GM12878 (cell line): ENCODE measurements around the gene ZNF790. TPM values are rescaled to one million over a fixed set of nuclear protein-coding genes. Genes with fewer than 3 reads are reported as not detected.

Source experiments
- ATF7 ChIP-seq: fragments of 450-650 bp; IDR thresholded peaks from 2 replicates; pipeline ENCODE4 v1.6.1; 2016; ENCODE audit warnings: low read depth, mild to moderate bottlenecking
- BACH1 ChIP-seq: fragments of 450-650 bp; IDR thresholded peaks from 2 replicates; pipeline ENCODE4 v1.6.1; 2017; ENCODE audit warnings: mild to moderate bottlenecking, borderline replicate concordance
- CBFB ChIP-seq: IDR thresholded peaks from 2 replicates; pipeline ENCODE4 v1.6.1; 2016; ENCODE audit warnings: antibody characterized with exemption, low read depth
- E4F1 ChIP-seq: fragments of 450-650 bp; IDR thresholded peaks from 2 replicates; pipeline ENCODE4 v1.6.1; 2018; ENCODE audit warnings: borderline replicate concordance, mild to moderate bottlenecking; ENCODE audit not compliant: partially characterized antibody
- EED ChIP-seq: sonication (generic); IDR thresholded peaks from 2 replicates; pipeline ENCODE4 v1.6.1; 2016; ENCODE audit warnings: antibody characterized with exemption, low read depth
- ELK1 ChIP-seq: IDR thresholded peaks from 2 replicates; pipeline ENCODE4 v1.6.1; 2012; ENCODE audit warnings: low read depth, low read length, improper control_type of control experiment
- ESRRA ChIP-seq: IDR thresholded peaks from 2 replicates; pipeline ENCODE4 v1.6.1; 2012; ENCODE audit warnings: mild to moderate bottlenecking, low read length, improper control_type of control experiment
- KAT2A ChIP-seq: conservative IDR thresholded peaks from 2 replicates; pipeline ENCODE4 v1.6.1; 2011; ENCODE audit warnings: low read depth, low read length; ENCODE audit not compliant: control insufficient read depth
- KLF5 ChIP-seq: fragments of 450-650 bp; IDR thresholded peaks from 2 replicates; pipeline ENCODE4 v1.6.1; 2014; ENCODE audit warnings: mild to moderate bottlenecking; ENCODE audit not compliant: partially characterized antibody
- LARP7 ChIP-seq: fragments of 450-650 bp; IDR thresholded peaks from 2 replicates; pipeline ENCODE4 v1.6.1; 2017; ENCODE audit warnings: mild to moderate bottlenecking
- MAX ChIP-seq: IDR thresholded peaks from 2 replicates; pipeline ENCODE4 v1.6.1; 2012; ENCODE audit warnings: low read depth, low read length, improper control_type of control experiment
- NFXL1 ChIP-seq: fragments of 450-650 bp; IDR thresholded peaks from 2 replicates; pipeline ENCODE4 v1.6.1; 2017; ENCODE audit warnings: antibody characterized with exemption, mild to moderate bottlenecking, borderline replicate concordance
- PBX3 ChIP-seq: IDR thresholded peaks from 2 replicates; pipeline ENCODE4 v1.6.1; 2011; ENCODE audit warnings: mild to moderate bottlenecking, low read depth, low read length, moderate library complexity; ENCODE audit not compliant: insufficient replicate concordance
- POLR2A ChIP-seq: IDR thresholded peaks from 2 replicates; pipeline ENCODE4 v1.6.1; 2011; ENCODE audit warnings: low read depth, mild to moderate bottlenecking, low read length
- POLR2AphosphoS5 ChIP-seq: IDR thresholded peaks from 2 replicates; pipeline ENCODE4 v1.6.1; 2011; ENCODE audit warnings: mild to moderate bottlenecking, low read length, inconsistent platforms
- RAD21 ChIP-seq: IDR thresholded peaks from 2 replicates; pipeline ENCODE4 v1.6.1; 2011; ENCODE audit warnings: mild to moderate bottlenecking, low read depth, low read length, moderate library complexity; ENCODE audit not compliant: insufficient read depth
- RUNX3 ChIP-seq: IDR thresholded peaks from 2 replicates; pipeline ENCODE4 v1.6.1; 2012; ENCODE audit warnings: low read length, inconsistent platforms
- SREBF1 ChIP-seq: IDR thresholded peaks from 2 replicates; pipeline ENCODE4 v1.6.1; 2012; ENCODE audit warnings: mild to moderate bottlenecking, low read length
- TARDBP ChIP-seq: IDR thresholded peaks from 2 replicates; pipeline ENCODE4 v1.6.1; 2016; ENCODE audit warnings: borderline replicate concordance
- TCF7 ChIP-seq: IDR thresholded peaks from 2 replicates; pipeline ENCODE4 v1.6.1; 2014; ENCODE audit warnings: antibody characterized with exemption, borderline replicate concordance
- ZBTB11 ChIP-seq: fragments of 450-650 bp; formaldehyde crosslinking; IDR thresholded peaks from 2 replicates; pipeline ENCODE4 v1.5.0; 2022; ENCODE audit warnings: mild to moderate bottlenecking, missing genetic modification characterization
- ZNF274 ChIP-seq: IDR thresholded peaks from one replicate; pipeline ENCODE4 v1.8.0; 2011; ENCODE audit not compliant: insufficient read length, insufficient read depth
- polyA plus RNA-seq, 11 experiments: library from polyadenylated mRNA; depleted of rRNA in 4 of 11; unstranded in 6 of 11; stranded (reverse) in 5 of 11; fragments of >200 nt; fragmentation: Nextera tagmentation in 4 of 11; fragmentation: Illumina TruSeq in 1 of 11; extraction: Ambion mirVana in 4 of 11; extraction: Trizol in 1 of 11; gene quantifications; 1 replicate in 1 of 11; 2 replicates in 10 of 11; pipeline versions ENCODE4 v1.2.1 to v1.2.3, GENCODE V29; 2011 to 2016; ENCODE audit warnings: inconsistent platforms in 2 of 11, missing spikeins in 2 of 11, low read depth in 1 of 11
- total RNA-seq, 4 experiments: library from RNA; depleted of rRNA in 3 of 4; stranded (reverse); fragments of >200 nt in 3 of 4; fragmentation: Illumina TruSeq in 1 of 4; extraction: Trizol in 1 of 4; gene quantifications; 2 replicates each; pipeline versions ENCODE4 v1.2.1 to v1.2.3, GENCODE V29; 2013 to 2021

ZNF790 gene
- total and polyA plus RNA-seq, 10 of the 15 experiments (the other 5 are each of a cell fraction or from before 2014, with no cell fraction given): 0.87 to 5.2 (median 2.9) TPM

GRCh38 chr19:36837906-36838783 lies at the start of gene ZNF790 (continued):
- peak; percentile 22 for TF ChIP-seq E4F1
- TF ChIP-seq ELK1: peak; percentile 66; the same call in 1 of the 2 replicates
- TF ChIP-seq ESRRA: no peak
- TF ChIP-seq LARP7: peak; percentile 32; the same call in 1 of the 2 replicates
- peak; percentile 47 for TF ChIP-seq ATF7
- TF ChIP-seq NFXL1: no peak
- TF ChIP-seq TARDBP: 0 out of 2 replicates have a peak, but pooled peaks have one; percentile 66
- peak; percentile 84 for TF ChIP-seq ZBTB11 (CRISPR knock-in tag)
- TF ChIP-seq MAX: peak; percentile 6; the same call in 1 of the 2 replicates
- no peak for TF ChIP-seq RAD21
- TF ChIP-seq RUNX3: peak; percentile 51; the same call in 1 of the 2 replicates
- TF ChIP-seq POLR2AphosphoS5: peak; percentile 78
- TF ChIP-seq EED: 0 out of 2 replicates have a peak, but pooled peaks have one; percentile 14
- peak; percentile 82 for TF ChIP-seq POLR2A
- peak; percentile 37; the same call in 1 of the 2 replicates for TF ChIP-seq TCF7
- TF ChIP-seq CBFB: peak; percentile 28; the same call in 1 of the 2 replicates
- TF ChIP-seq KLF5: peak; percentile 75
- TF ChIP-seq BACH1: peak; percentile 31; the same call in 1 of the 2 replicates
- no peak for TF ChIP-seq ZNF274
- TF ChIP-seq PBX3: peak; percentile 85
- TF ChIP-seq KAT2A: no peak
- TF ChIP-seq SREBF1: peak; percentile 52; the same call in 1 of the 2 replicates
